ENCODE data around the gene C3orf49.

The C3orf49 gene

DNA sequence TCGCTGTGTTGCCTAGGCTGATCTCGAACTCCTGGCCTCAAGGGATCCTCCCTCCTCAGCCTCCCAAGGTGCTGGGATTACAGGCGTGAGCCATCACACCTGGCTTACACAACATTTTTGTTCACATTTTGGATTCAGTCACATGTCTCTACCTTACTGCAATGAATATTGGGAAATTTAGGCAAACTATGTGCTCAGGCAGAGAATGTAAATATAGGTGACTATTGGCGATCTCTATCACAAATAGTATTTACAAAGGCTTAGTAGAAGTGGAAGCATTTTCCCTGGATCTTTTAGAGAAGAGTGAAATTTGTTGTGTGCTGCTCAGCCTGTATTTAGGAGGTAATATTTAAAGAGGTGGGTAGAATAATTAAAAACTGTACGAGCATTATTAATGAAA is 72.4 kb downstream of the C3orf49 start:
- H3K27me3 ChIP-seq (ENCODE audit: insufficient read depth, poor library complexity, severe bottlenecking) = no peaks in the 10 kb centered on the region
- H3K27ac ChIP-seq (ENCODE audit: poor library complexity, severe bottlenecking) = no peak overlapping the region
- TF ChIP-seq, protein P1, sequence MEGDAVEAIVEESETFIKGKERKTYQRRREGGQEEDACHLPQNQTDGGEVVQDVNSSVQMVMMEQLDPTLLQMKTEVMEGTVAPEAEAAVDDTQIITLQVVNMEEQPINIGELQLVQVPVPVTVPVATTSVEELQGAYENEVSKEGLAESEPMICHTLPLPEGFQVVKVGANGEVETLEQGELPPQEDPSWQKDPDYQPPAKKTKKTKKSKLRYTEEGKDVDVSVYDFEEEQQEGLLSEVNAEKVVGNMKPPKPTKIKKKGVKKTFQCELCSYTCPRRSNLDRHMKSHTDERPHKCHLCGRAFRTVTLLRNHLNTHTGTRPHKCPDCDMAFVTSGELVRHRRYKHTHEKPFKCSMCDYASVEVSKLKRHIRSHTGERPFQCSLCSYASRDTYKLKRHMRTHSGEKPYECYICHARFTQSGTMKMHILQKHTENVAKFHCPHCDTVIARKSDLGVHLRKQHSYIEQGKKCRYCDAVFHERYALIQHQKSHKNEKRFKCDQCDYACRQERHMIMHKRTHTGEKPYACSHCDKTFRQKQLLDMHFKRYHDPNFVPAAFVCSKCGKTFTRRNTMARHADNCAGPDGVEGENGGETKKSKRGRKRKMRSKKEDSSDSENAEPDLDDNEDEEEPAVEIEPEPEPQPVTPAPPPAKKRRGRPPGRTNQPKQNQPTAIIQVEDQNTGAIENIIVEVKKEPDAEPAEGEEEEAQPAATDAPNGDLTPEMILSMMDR (IDR thresholded peaks at IDR 0.05; ENCODE audit: poor library complexity, severe bottlenecking) = no peak
- peaks cover 3% of the 10 kb centered on the region; the same call in 1 of the 2 replicates for H3K36me3 ChIP-seq (ENCODE audit: low read depth)
- H3K9me3 ChIP-seq (ENCODE audit: severe bottlenecking) = no peaks in the 10 kb centered on the region
- no peak for DNase-seq (ENCODE audit: low spot score)
- no peak for ATAC-seq (ENCODE audit: low read depth)
- no peaks in the 10 kb centered on the region for H3K4me1 ChIP-seq (ENCODE audit: insufficient read depth, poor library complexity, severe bottlenecking)
- no peak overlapping the region for H3K4me3 ChIP-seq (ENCODE audit: severe bottlenecking)

DNA sequence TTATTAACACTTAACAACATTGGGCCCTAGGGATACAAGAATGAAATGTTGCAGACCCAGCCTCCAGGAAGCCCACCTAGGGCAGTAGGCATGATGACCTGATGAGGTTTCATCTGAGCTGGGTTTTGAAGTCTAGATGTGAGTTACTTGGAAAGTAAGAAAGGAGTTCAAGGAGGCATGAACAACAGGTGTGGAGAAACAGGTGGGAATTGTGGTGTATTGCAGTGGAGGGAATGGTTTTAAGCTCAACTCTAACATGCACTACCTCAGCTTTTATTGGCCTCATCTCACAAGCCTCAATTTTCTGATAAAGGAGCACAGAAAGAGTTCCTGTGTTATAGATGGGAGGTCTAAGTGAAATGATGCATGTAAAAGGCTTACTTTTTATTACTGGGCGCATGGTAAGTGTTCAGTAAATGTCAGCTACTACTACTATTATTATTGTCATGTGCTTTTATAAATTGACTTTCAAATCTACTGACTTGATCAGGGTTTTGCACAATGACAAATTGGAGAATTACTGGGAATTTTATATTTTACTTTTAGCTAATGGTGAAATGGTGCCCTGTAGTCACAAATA is 73.8 kb downstream of the C3orf49 start:
- Histone ChIP-seq H3K27ac (ENCODE audit: poor library complexity, severe bottlenecking) (no peak overlapping the region), H3K27me3 (ENCODE audit: insufficient read depth, poor library complexity, severe bottlenecking) (no peaks in the 10 kb centered on the region), H3K36me3 (ENCODE audit: low read depth) (peaks cover 3% of the 10 kb centered on the region), H3K4me3 (ENCODE audit: severe bottlenecking) (no peak overlapping the region), H3K9me3 (ENCODE audit: severe bottlenecking) (no peaks in the 10 kb centered on the region), H3K4me1 (ENCODE audit: insufficient read depth, poor library complexity, severe bottlenecking) (no peaks in the 10 kb centered on the region)
- ATAC-seq (ENCODE audit: low read depth) = no peak
- TF ChIP-seq, protein P1 (IDR thresholded peaks at IDR 0.05; ENCODE audit: poor library complexity, severe bottlenecking) = no peak
- no peak for DNase-seq (ENCODE audit: low spot score)

DNA sequence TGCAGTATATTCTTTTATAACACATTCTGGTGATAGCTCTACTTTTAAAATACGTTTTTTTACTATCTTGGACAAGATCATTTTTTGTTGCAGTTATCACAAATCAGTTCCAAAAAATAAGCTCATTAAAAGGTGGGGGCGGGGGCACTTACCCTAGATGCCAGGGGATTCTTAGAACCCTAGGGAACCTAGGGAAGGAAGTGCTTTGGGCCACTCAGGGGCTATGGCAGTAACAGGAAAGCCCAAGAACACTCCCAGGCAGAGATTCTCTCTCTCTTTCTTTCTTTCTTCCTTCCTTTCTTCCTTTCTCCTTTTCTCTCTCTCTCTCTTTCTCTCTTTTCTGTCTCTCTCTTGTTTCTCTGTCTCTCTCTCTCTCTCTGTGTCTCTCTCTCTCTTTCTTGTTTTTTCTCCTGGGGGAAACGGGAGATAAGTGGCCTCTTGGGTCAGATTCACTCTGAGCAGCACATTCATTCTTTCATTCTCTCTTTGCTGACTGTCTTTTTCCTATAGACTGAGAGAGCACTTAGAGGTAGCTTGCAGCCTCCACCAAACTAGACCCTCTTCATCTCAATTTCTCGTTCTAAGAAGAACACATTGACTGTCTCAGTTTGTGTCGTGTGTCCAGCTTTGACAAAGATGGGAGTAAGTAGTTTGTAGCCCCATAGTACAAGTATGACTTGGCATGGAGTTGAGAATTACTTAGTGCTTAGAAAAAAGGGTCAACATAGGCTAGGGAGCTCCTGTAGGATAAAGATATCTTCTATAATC is 76.5 kb downstream of the C3orf49 start:
- DNase-seq (ENCODE audit: low spot score) (no peak), ATAC-seq (ENCODE audit: low read depth) (no peak)
- no peaks in the 10 kb centered on the region for H3K4me1 ChIP-seq (ENCODE audit: insufficient read depth, poor library complexity, severe bottlenecking)
- H3K9me3 ChIP-seq (ENCODE audit: severe bottlenecking) = no peaks in the 10 kb centered on the region
- H3K27me3 ChIP-seq (ENCODE audit: insufficient read depth, poor library complexity, severe bottlenecking) = no peaks in the 10 kb centered on the region
- no peak overlapping the region for H3K27ac ChIP-seq (ENCODE audit: poor library complexity, severe bottlenecking)
- no peak overlapping the region for H3K4me3 ChIP-seq (ENCODE audit: severe bottlenecking)
- peaks cover 28% of the 10 kb centered on the region for H3K36me3 ChIP-seq (ENCODE audit: low read depth)
- TF ChIP-seq, protein P1 (IDR thresholded peaks at IDR 0.05; ENCODE audit: poor library complexity, severe bottlenecking) = no peak

DNA sequence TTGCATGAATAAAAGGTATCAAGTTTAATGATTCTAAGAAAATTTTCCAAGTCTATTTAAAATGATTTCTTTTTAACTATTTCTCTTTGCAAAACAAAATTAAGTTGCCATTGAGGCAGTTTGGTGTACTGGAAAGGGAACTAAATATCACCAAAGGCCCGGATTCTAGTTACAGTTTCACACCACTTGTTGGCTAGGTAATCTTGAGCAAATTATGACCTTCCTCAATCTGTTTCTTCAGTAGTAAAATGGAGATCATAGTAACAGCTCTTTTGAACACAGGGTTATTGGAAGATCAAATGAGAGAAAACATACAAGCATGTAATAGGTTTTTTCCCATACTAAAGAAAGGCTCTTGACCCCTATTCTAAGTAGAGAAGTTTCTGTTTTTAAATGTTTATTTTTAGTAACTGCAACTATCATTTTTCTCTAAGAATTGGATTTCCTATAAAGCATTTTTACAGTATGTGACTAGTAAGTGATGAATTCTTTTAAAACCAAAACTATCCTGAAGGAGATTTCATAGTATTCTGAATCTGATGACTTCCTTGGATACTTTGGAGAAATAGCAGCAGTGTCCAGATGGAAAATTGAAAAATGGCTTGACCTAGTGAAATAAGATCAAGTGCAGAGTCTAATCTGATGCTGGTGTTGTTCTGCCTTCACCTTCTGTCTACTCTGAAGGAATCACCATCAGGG is 77.4 kb downstream of the C3orf49 start:
- ATAC-seq (ENCODE audit: low read depth) = no peak
- TF ChIP-seq, protein P1 (IDR thresholded peaks at IDR 0.05; ENCODE audit: poor library complexity, severe bottlenecking) = no peak
- DNase-seq (ENCODE audit: low spot score) = no peak
- H3K4me1 ChIP-seq (ENCODE audit: insufficient read depth, poor library complexity, severe bottlenecking) = no peaks in the 10 kb centered on the region
- no peaks in the 10 kb centered on the region for H3K27me3 ChIP-seq (ENCODE audit: insufficient read depth, poor library complexity, severe bottlenecking)
- H3K9me3 ChIP-seq (ENCODE audit: severe bottlenecking) = no peaks in the 10 kb centered on the region
- H3K4me3 ChIP-seq (ENCODE audit: severe bottlenecking) = no peak overlapping the region
- H3K36me3 ChIP-seq (ENCODE audit: low read depth) = peaks cover 35% of the 10 kb centered on the region
- H3K27ac ChIP-seq (ENCODE audit: poor library complexity, severe bottlenecking) = no peak overlapping the region
